ENCODE results near the gene EME1. TPM values are rescaled to one million over a fixed set of nuclear protein-coding genes. Genes with fewer than 3 reads are reported as not detected.

EME1 gene
- total and polyA plus RNA-seq, 2 of the 13 experiments (the other 11 are each of a cell fraction or from before 2014, with no cell fraction given) = 20.7 to 24.6 TPM

GRCh38 chr17:50397111-50397918 is 24.3 kb downstream of the EME1 start, which contains the start of gene LRRC59:
Gene LRRC59, minus strand, starts transcription at chr17:50397523. Its CDS starts 206 bp downstream, at chr17:50397317.
- 1% methylated on average over 21 of the region's 70 CpGs for WGBS (ENCODE audit: low lambda C conversion rate)
- H3K36me3 ChIP-seq (replicated peaks in 1 of 2; ENCODE audit: control insufficient read depth in 1 of 2, insufficient read depth in 2 of 2, low read length in 2 of 2) = peaks cover 18 to 30% of the 10 kb centered on the region in 2 experiments
- H3K4me1 ChIP-seq (ENCODE audit: insufficient read depth, low read length) = peaks cover 27% of the 10 kb centered on the region
- ATAC-seq = peak; percentile 93
- FAIRE-seq = peak; percentile 64
- peak within 1 kb of the TSS; percentile 85 for H3K27ac ChIP-seq (ENCODE audit: extremely low read length, insufficient read depth, low read length)
- POLR2A ChIA-PET = interaction anchor here (0.9 to 5.4 kb wide), 25 partner anchors 9 to 295 kb away, joined by 3 to 99 read pairs (median 8); partner anchors contain the start of genes ACSF2, EME1, EPN3 and MRPL27
- peaks cover 15% of the 10 kb centered on the region; the same call in 1 of the 2 replicates for H4K20me1 ChIP-seq (ENCODE audit: insufficient read depth, low read length)
- in situ Hi-C loops (cut with HindIII; ENCODE audit: extremely low pct_ligation_motif_present, low pct_unique_long_range_greater_than_20kb) = loop anchor here (5.0 kb wide), 1 partner anchor 80 kb away; the partner anchor contains the start of gene RSAD1
- peak within 1 kb of the TSS; percentile 95 for H3K4me2 ChIP-seq (ENCODE audit: low read depth, low read length)
- intact Hi-C loops (cut with micrococcal nuclease; ENCODE audit: unreplicated experiment) = loop anchor here (1.0 kb wide), 2 partner anchors 26 to 81 kb away; partner anchors contain the start of gene RSAD1
- peak within 1 kb of the TSS; percentile 73 to 99 (median 99) for H3K4me3 ChIP-seq (replicated peaks in 1 of 3; ENCODE audit: insufficient read depth in 1 of 3, low read depth in 2 of 3, low read length in 3 of 3)
- TSS peak; percentile 55 for BruUV-seq (replicated peaks)
- peaks cover 4% of the 10 kb centered on the region; the same call in 1 of the 2 replicates for H3K9me3 ChIP-seq (ENCODE audit: low read length)
- peak within 1 kb of the TSS; percentile 98 for H3K9ac ChIP-seq (ENCODE audit: insufficient read depth, low read depth, low read length)
- H2AFZ ChIP-seq (ENCODE audit: low read length) = peak within 1 kb of the TSS; percentile 99
- H3K79me2 ChIP-seq (ENCODE audit: insufficient read depth, low read length) = peaks cover 43% of the 10 kb centered on the region
- CTCF ChIA-PET (ENCODE audit: low intra/inter-chr PET ratio, low total read pairs) = interaction anchor here (1.1 to 3.4 kb wide), 5 partner anchors 30 to 85 kb away, joined by 3 to 43 read pairs (median 6); partner anchors contain the start of gene RSAD1
- H3K27me3 ChIP-seq (ENCODE audit: control insufficient read depth in 1 of 2, insufficient read depth in 2 of 2, low read length in 2 of 2) = peaks cover 0 to 3% of the 10 kb centered on the region in 2 experiments; a peak in 1 of 5 replicates
- peak; percentile 81 for DNase-seq (ENCODE audit: low spot score)
- TF ChIP-seq ZXDC (CRISPR knock-in tag; IDR thresholded peaks at IDR 0.05) (peak; percentile 95), CCDC6 (CRISPR knock-in tag; IDR thresholded peaks at IDR 0.05) (peak; percentile 100), ZNF839 (CRISPR knock-in tag; IDR thresholded peaks at IDR 0.05; ENCODE audit: borderline replicate concordance) (peak; percentile 92), HCFC1 (IDR thresholded peaks at IDR 0.05; ENCODE audit: low read depth, low read length) (peak; percentile 76), PRDM4 (CRISPR knock-in tag; IDR thresholded peaks at IDR 0.05; ENCODE audit: borderline replicate concordance) (no peak; the same call in 1 of the 2 replicates), ATAD3A (CRISPR knock-in tag; IDR thresholded peaks at IDR 0.05) (no peak), ARID5B (CRISPR knock-in tag; IDR thresholded peaks at IDR 0.05) (peak; percentile 93), ZNF12 (CRISPR knock-in tag; IDR thresholded peaks at IDR 0.05) (peak; percentile 89), ZNF253 (CRISPR knock-in tag; IDR thresholded peaks at IDR 0.05; ENCODE audit: borderline replicate concordance) (peak; percentile 86; the same call in 1 of the 2 replicates), RELA (CRISPR knock-in tag; IDR thresholded peaks at IDR 0.05) (peak; percentile 98)
